HepG2 (cell line): ENCODE results near the gene DDRGK1. TPM values are rescaled to one million over a fixed set of nuclear protein-coding genes. Genes with fewer than 3 reads are reported as not detected.

Source experiments
- AKAP8 ChIP-seq: sonication (generic); formaldehyde crosslinking; IDR thresholded peaks from 2 replicates; pipeline ENCODE4 v1.5.1; 2020; ENCODE audit warnings: mild to moderate bottlenecking, missing genetic modification reagents
- CREM ChIP-seq, 2 experiments: sonication (generic) in 1 of 2; formaldehyde crosslinking in 1 of 2; IDR thresholded peaks; 2 replicates each; pipeline versions ENCODE4 v1.4.0 to v1.6.1; 2016 to 2020; ENCODE audit warnings: antibody characterized with exemption in 1 of 2, mild to moderate bottlenecking in 1 of 2, missing genetic modification reagents in 1 of 2
- ELF3 ChIP-seq: IDR thresholded peaks from 2 replicates; pipeline ENCODE4 v1.6.1; 2016; ENCODE audit warnings: missing genetic modification reagents, missing compliant biosample characterization
- KDM1A ChIP-seq: IDR thresholded peaks from 2 replicates; pipeline ENCODE4 v1.6.1; 2016; ENCODE audit warnings: missing compliant biosample characterization
- MBD4 ChIP-seq: IDR thresholded peaks from 2 replicates; pipeline ENCODE4 v1.6.1; 2012; ENCODE audit warnings: low read length, inconsistent platforms, borderline replicate concordance
- NFRKB ChIP-seq: fragments of 450-650 bp; IDR thresholded peaks from 2 replicates; pipeline ENCODE4 v1.6.1; 2017
- NR2F2 ChIP-seq: IDR thresholded peaks from 2 replicates; pipeline ENCODE4 v1.6.1; 2012; ENCODE audit warnings: low read depth, inconsistent platforms, borderline replicate concordance
- PAX8 ChIP-seq: sonication (generic); formaldehyde crosslinking; IDR thresholded peaks from 2 replicates; pipeline ENCODE4 v1.8.0; 2022; ENCODE audit warnings: mild to moderate bottlenecking, missing genetic modification reagents, borderline replicate concordance
- SRY ChIP-seq: sonication (generic); formaldehyde crosslinking; IDR thresholded peaks from 2 replicates; pipeline ENCODE4 v1.8.0; 2022; ENCODE audit warnings: mild to moderate bottlenecking, missing genetic modification reagents
- TCF12 ChIP-seq, 2 experiments: fragments of 450-650 bp in 1 of 2; sonication (generic) in 1 of 2; formaldehyde crosslinking in 1 of 2; IDR thresholded peaks; 2 replicates each; pipeline versions ENCODE4 v1.6.1 to v1.8.0; 2017 to 2022; ENCODE audit warnings: antibody characterized with exemption in 1 of 2, mild to moderate bottlenecking in 1 of 2, missing genetic modification reagents in 1 of 2, moderate library complexity in 1 of 2
- TEAD3 ChIP-seq: optimal IDR thresholded peaks from 2 replicates; pipeline ENCODE3; 2016; ENCODE audit warnings: borderline replicate concordance
- ZNF274 ChIP-seq: sonication (generic); formaldehyde crosslinking; IDR thresholded peaks from 2 replicates; pipeline ENCODE4 v1.5.1; 2020; ENCODE audit warnings: mild to moderate bottlenecking, missing genetic modification reagents
- ZNF30 ChIP-seq: sonication (generic); formaldehyde crosslinking; IDR thresholded peaks from 2 replicates; pipeline ENCODE4 v1.5.0; 2020; ENCODE audit warnings: mild to moderate bottlenecking, missing genetic modification reagents
- polyA plus RNA-seq, 8 experiments: library from polyadenylated mRNA; depleted of rRNA in 3 of 8; stranded (reverse) in 7 of 8; unstranded in 1 of 8; fragments of >200 nt; fragmentation: Illumina TruSeq in 4 of 8; extraction: Trizol in 4 of 8; gene quantifications; 2 replicates each; pipeline versions ENCODE4 v1.2.1 to v1.2.3, GENCODE V29; 2011 to 2016; ENCODE audit warnings: low read depth in 4 of 8, missing spikeins in 1 of 8, mixed read lengths in 1 of 8; ENCODE audit not compliant: insufficient read depth in 1 of 8
- total RNA-seq, 5 experiments: library from RNA; depleted of rRNA; stranded (reverse); fragments of >200 nt; fragmentation: Illumina TruSeq; extraction: Trizol; gene quantifications; 2 replicates each; pipeline ENCODE4 v1.2.3, GENCODE V29; 2016; ENCODE audit warnings: low read depth in 1 of 5
- TF ChIP-seq, protein P1 (sequence below): IDR thresholded peaks from 2 replicates; pipeline ENCODE4 v1.6.1; 2012; ENCODE audit warnings: low read depth, low read length, improper control_type of control experiment
- TF ChIP-seq, protein P2 (sequence below): sonication (generic); formaldehyde crosslinking; conservative IDR thresholded peaks from 2 replicates; pipeline ENCODE4 v1.4.0; 2020; ENCODE audit warnings: missing genetic modification reagents
- TF ChIP-seq, protein P3 (sequence below): sonication (generic); formaldehyde crosslinking; IDR thresholded peaks from 2 replicates; pipeline ENCODE4 v1.8.1; 2023; ENCODE audit warnings: mild to moderate bottlenecking, missing genetic modification reagents
- TF ChIP-seq, protein P4 (sequence below): sonication (generic); formaldehyde crosslinking; IDR thresholded peaks from 2 replicates; pipeline ENCODE4 v1.9.0; 2022; ENCODE audit warnings: low read depth, missing genetic modification reagents
- TF ChIP-seq, protein P5 (sequence below): sonication (generic); formaldehyde crosslinking; IDR thresholded peaks from 2 replicates; pipeline ENCODE4 v1.5.1; 2020; ENCODE audit warnings: mild to moderate bottlenecking, missing genetic modification reagents, moderate library complexity

Gene DDRGK1
- total and polyA plus RNA-seq, 2 of the 13 experiments (the other 11 are each of a cell fraction or from before 2014, with no cell fraction given), result 96.7 to 149 TPM

DNA sequence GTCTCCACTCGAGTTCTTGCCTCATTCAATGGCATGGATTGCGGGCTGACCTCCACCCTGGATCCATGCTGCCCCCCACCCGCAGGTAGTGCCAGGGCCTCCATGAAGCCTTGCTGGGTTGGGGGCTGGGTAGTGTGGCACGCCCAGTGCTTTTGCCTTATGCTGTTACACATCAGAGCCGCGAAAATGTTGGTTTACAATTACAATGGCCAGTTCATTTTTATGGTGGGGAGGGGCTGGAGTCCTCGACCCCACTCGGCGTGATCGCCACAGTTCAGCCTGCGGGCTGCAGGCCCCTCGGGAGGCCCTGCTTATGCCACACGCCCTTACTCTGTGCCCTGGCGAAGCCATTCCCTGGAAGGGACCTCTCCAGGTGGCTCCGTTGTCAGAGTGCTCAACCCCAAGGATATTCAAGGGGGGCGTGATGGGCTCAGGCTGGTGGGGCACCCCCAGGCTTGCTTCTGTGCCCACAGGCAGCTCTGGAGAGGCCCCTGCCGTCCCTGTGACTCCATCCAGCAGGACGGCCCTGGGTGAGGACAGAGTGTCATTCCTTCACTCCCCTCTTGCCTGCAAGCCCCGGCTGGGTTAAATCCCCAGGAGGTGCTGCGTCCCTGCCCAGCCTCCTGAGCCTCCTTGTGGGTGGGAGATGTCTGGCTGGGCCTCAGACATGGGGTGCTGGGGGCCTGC is 19.7 kb upstream of the DDRGK1 start (continued):
- TF ChIP-seq ZNF274 (CRISPR knock-in tag), result 0 out of 2 replicates have a peak, but pooled peaks have one; percentile 49
- TF ChIP-seq, protein P1, sequence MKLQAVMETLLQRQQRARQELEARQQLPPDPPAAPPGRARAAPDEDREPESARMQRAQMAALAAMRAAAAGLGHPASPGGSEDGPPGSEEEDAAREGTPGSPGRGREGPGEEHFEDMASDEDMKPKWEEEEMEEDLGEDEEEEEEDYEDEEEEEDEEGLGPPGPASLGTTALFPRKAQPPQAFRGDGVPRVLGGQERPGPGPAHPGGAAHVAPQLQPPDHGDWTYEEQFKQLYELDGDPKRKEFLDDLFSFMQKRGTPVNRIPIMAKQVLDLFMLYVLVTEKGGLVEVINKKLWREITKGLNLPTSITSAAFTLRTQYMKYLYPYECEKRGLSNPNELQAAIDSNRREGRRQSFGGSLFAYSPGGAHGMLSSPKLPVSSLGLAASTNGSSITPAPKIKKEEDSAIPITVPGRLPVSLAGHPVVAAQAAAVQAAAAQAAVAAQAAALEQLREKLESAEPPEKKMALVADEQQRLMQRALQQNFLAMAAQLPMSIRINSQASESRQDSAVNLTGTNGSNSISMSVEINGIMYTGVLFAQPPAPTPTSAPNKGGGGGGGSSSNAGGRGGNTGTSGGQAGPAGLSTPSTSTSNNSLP, result no peak
- TF ChIP-seq, protein P2, sequence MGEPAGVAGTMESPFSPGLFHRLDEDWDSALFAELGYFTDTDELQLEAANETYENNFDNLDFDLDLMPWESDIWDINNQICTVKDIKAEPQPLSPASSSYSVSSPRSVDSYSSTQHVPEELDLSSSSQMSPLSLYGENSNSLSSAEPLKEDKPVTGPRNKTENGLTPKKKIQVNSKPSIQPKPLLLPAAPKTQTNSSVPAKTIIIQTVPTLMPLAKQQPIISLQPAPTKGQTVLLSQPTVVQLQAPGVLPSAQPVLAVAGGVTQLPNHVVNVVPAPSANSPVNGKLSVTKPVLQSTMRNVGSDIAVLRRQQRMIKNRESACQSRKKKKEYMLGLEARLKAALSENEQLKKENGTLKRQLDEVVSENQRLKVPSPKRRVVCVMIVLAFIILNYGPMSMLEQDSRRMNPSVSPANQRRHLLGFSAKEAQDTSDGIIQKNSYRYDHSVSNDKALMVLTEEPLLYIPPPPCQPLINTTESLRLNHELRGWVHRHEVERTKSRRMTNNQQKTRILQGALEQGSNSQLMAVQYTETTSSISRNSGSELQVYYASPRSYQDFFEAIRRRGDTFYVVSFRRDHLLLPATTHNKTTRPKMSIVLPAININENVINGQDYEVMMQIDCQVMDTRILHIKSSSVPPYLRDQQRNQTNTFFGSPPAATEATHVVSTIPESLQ (CRISPR knock-in tag), result no peak
- TF ChIP-seq KDM1A (CRISPR knock-in tag), result 0 out of 2 replicates have a peak, but pooled peaks have one; percentile 16
- no peak for TF ChIP-seq NR2F2
- no peak for TF ChIP-seq PAX8
- peak; percentile 47 for TF ChIP-seq TEAD3 (CRISPR knock-in tag)
- TF ChIP-seq, protein P3, sequence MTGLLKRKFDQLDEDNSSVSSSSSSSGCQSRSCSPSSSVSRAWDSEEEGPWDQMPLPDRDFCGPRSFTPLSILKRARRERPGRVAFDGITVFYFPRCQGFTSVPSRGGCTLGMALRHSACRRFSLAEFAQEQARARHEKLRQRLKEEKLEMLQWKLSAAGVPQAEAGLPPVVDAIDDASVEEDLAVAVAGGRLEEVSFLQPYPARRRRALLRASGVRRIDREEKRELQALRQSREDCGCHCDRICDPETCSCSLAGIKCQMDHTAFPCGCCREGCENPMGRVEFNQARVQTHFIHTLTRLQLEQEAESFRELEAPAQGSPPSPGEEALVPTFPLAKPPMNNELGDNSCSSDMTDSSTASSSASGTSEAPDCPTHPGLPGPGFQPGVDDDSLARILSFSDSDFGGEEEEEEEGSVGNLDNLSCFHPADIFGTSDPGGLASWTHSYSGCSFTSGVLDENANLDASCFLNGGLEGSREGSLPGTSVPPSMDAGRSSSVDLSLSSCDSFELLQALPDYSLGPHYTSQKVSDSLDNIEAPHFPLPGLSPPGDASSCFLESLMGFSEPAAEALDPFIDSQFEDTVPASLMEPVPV (CRISPR knock-in tag), result peak; percentile 17; the same call in 1 of the 2 replicates
- TF ChIP-seq MBD4, result no peak
- TF ChIP-seq SRY (CRISPR knock-in tag), result 0 out of 2 replicates have a peak, but pooled peaks have one; percentile 19
- TF ChIP-seq AKAP8 (CRISPR knock-in tag), result no peak
- TF ChIP-seq NFRKB, result no peak
- TF ChIP-seq, protein P4, sequence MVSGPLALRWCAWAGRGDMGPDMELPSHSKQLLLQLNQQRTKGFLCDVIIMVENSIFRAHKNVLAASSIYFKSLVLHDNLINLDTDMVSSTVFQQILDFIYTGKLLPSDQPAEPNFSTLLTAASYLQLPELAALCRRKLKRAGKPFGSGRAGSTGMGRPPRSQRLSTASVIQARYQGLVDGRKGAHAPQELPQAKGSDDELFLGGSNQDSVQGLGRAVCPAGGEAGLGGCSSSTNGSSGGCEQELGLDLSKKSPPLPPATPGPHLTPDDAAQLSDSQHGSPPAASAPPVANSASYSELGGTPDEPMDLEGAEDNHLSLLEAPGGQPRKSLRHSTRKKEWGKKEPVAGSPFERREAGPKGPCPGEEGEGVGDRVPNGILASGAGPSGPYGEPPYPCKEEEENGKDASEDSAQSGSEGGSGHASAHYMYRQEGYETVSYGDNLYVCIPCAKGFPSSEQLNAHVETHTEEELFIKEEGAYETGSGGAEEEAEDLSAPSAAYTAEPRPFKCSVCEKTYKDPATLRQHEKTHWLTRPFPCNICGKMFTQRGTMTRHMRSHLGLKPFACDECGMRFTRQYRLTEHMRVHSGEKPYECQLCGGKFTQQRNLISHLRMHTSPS (CRISPR knock-in tag), result no peak
- TF ChIP-seq, protein P5, sequence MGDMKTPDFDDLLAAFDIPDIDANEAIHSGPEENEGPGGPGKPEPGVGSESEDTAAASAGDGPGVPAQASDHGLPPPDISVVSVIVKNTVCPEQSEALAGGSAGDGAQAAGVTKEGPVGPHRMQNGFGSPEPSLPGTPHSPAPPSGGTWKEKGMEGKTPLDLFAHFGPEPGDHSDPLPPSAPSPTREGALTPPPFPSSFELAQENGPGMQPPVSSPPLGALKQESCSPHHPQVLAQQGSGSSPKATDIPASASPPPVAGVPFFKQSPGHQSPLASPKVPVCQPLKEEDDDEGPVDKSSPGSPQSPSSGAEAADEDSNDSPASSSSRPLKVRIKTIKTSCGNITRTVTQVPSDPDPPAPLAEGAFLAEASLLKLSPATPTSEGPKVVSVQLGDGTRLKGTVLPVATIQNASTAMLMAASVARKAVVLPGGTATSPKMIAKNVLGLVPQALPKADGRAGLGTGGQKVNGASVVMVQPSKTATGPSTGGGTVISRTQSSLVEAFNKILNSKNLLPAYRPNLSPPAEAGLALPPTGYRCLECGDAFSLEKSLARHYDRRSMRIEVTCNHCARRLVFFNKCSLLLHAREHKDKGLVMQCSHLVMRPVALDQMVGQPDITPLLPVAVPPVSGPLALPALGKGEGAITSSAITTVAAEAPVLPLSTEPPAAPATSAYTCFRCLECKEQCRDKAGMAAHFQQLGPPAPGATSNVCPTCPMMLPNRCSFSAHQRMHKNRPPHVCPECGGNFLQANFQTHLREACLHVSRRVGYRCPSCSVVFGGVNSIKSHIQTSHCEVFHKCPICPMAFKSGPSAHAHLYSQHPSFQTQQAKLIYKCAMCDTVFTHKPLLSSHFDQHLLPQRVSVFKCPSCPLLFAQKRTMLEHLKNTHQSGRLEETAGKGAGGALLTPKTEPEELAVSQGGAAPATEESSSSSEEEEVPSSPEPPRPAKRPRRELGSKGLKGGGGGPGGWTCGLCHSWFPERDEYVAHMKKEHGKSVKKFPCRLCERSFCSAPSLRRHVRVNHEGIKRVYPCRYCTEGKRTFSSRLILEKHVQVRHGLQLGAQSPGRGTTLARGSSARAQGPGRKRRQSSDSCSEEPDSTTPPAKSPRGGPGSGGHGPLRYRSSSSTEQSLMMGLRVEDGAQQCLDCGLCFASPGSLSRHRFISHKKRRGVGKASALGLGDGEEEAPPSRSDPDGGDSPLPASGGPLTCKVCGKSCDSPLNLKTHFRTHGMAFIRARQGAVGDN, result peak; percentile 78
- no peak for TF ChIP-seq CREM (IDR thresholded peaks at IDR 0.05)
- no peak for TF ChIP-seq CREM (CRISPR knock-in tag; IDR thresholded peaks at IDR 0.05)
- no peak for TF ChIP-seq ZNF30 (CRISPR knock-in tag)
- TF ChIP-seq TCF12 (IDR thresholded peaks at IDR 0.05), result no peak
- TF ChIP-seq TCF12 (CRISPR knock-in tag; IDR thresholded peaks at IDR 0.05), result no peak
- TF ChIP-seq ELF3 (CRISPR knock-in tag), result no peak
